ENCODE measurements around the gene CMPK2. TPM values are rescaled to one million over a fixed set of nuclear protein-coding genes. Genes with fewer than 3 reads are reported as not detected.

CMPK2 gene
- total RNA-seq, 4 donors from 2014 or later: 0.53 to 4.9 (median 1.7) TPM

DNA sequence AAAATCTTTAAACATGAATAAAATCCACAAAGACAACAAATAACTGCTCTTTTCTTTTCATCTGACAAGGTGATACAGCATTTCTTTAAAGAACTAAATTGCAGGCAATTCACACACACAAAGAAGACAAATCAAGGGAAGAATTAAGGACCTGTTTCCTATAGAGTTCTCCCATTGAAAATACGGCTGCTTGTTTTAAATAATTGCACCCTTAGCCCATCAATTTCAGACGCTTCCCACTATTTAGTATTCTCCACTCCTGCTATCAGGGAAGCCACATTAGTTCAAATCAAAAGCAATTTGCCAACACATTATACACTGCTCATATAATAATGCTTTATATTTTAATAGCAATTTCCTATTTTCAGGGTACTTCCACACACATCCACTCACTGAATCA lies 11.3 kb downstream of the CMPK2 start:
- Histone ChIP-seq H3K4me3 (no peak overlapping the region), H3K27me3 (no peaks in the 10 kb centered on the region), H3K27ac (no peak overlapping the region), H3K4me1 (peaks cover 0 to 10% (median 2%) of the 10 kb centered on the region in 3 donors), H3K9me3 (peaks cover 0 to 20% (median 7%) of the 10 kb centered on the region in 3 donors), H3K36me3 (peaks cover 0 to 46% (median 0%) of the 10 kb centered on the region in 3 donors)
- 90 to 93% methylated on average over 2 of the region's 2 CpGs for WGBS, 2 donors
- intact Hi-C loops (cut with DNase I): no loop called here
- DNase-seq: no peak
- no peak for TF ChIP-seq POLR2A (IDR thresholded peaks at IDR 0.05)
- TF ChIP-seq, protein P1, sequence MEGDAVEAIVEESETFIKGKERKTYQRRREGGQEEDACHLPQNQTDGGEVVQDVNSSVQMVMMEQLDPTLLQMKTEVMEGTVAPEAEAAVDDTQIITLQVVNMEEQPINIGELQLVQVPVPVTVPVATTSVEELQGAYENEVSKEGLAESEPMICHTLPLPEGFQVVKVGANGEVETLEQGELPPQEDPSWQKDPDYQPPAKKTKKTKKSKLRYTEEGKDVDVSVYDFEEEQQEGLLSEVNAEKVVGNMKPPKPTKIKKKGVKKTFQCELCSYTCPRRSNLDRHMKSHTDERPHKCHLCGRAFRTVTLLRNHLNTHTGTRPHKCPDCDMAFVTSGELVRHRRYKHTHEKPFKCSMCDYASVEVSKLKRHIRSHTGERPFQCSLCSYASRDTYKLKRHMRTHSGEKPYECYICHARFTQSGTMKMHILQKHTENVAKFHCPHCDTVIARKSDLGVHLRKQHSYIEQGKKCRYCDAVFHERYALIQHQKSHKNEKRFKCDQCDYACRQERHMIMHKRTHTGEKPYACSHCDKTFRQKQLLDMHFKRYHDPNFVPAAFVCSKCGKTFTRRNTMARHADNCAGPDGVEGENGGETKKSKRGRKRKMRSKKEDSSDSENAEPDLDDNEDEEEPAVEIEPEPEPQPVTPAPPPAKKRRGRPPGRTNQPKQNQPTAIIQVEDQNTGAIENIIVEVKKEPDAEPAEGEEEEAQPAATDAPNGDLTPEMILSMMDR (IDR thresholded peaks at IDR 0.05): no peak

DNA sequence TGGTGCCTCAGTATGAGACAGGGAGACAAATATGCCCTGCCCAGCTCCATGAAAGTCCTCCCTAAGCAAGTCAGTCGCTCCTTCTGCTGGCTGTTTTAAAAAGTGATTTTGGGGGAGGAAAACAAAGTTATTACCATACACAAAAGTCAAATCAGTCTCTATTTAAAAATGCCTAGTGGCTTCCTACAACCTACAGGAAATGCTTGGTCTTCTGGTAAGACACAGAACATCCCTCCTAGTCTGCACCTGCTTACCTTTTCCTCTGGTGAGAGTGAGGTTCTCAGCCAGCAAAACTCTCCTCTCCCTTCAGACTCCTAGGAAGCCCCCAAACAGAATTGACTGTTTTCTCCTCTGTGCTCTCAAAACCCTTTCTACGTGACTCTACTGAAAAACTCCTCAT lies 13.5 kb downstream of the CMPK2 start:
- no peak for DNase-seq
- 87% methylated on average over 2 of the region's 2 CpGs for WGBS, 2 donors
- no peak overlapping the region for H3K4me3 ChIP-seq
- no peak for TF ChIP-seq POLR2A (IDR thresholded peaks at IDR 0.05)
- TF ChIP-seq, protein P1 (IDR thresholded peaks at IDR 0.05): no peak
- no peak overlapping the region for H3K27ac ChIP-seq
- H3K27me3 ChIP-seq: no peaks in the 10 kb centered on the region
- H3K36me3 ChIP-seq: peaks cover 0 to 54% (median 0%) of the 10 kb centered on the region in 3 donors
- intact Hi-C loops (cut with DNase I): no loop called here
- H3K4me1 ChIP-seq: peaks cover 0 to 10% (median 2%) of the 10 kb centered on the region in 3 donors
- peaks cover 0 to 25% (median 18%) of the 10 kb centered on the region in 3 donors for H3K9me3 ChIP-seq

DNA sequence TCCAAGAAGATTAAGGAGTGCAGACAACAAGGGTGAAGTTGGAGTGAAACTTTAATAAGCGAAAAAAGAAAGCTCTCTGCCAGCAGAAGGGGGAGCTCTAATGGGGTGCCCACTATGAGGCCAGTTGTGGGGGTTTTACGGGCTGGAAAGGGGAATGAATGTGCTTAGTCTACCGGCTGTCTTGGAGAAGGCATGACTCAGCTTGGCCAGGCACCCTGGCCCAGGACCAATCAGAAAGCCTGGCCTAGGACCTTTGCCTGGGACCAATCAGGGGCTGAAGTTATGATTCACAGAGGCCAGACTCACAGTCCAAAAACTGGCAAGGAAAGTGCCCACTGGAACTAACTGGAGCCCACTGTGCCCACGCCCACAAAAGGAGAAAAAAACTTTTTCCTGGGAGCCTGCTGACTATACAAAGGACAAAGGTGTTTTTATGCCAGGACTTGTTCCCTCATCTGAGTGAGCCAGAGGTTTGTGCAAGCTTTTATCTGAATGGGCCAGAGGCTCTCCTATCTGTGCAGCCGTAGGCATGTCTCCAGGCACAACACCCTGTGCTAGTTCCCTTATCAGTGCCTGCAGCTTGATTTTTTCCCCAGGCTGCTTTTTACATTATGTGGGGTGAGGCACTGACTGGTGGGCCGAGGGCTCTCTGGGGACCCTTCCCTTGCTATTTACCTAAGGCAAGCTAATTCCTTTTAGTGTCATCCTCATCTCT lies 18.6 kb downstream of the CMPK2 start:
- H3K9me3 ChIP-seq: peaks cover 0 to 76% (median 68%) of the 10 kb centered on the region in 3 donors
- no peaks in the 10 kb centered on the region for H3K27me3 ChIP-seq
- no peak for TF ChIP-seq POLR2A (IDR thresholded peaks at IDR 0.05)
- TF ChIP-seq, protein P1 (IDR thresholded peaks at IDR 0.05): no peak
- H3K27ac ChIP-seq: no peak overlapping the region
- DNase-seq: no peak
- WGBS, 2 donors: 80 to 86% methylated on average over 6 of the region's 6 CpGs
- H3K4me3 ChIP-seq: no peak overlapping the region
- no peaks in the 10 kb centered on the region for H3K4me1 ChIP-seq
- H3K36me3 ChIP-seq: peaks cover 0 to 58% (median 0%) of the 10 kb centered on the region in 3 donors
- intact Hi-C loops (cut with DNase I): no loop called here

DNA sequence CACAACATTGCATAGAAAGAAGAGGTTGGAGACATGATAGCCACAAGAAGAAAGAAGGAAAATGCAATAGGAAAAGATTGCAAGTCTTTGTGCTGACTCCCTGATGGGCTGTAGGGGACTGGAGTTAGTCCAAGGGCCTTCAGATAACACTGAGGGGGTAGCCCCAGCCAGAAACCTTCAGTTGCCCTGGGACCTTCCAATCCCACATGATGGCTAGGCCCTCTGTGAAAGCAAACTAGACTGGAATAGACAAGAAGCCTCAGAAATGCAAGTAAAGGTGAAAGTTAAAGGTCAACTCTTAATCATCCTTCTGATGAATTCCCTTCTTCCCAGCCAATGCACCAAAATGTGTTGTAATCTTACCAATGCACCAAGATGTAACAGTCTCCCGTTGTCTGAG lies 19.2 kb downstream of the CMPK2 start:
- H3K36me3 ChIP-seq: peaks cover 0 to 53% (median 0%) of the 10 kb centered on the region in 3 donors

DNA sequence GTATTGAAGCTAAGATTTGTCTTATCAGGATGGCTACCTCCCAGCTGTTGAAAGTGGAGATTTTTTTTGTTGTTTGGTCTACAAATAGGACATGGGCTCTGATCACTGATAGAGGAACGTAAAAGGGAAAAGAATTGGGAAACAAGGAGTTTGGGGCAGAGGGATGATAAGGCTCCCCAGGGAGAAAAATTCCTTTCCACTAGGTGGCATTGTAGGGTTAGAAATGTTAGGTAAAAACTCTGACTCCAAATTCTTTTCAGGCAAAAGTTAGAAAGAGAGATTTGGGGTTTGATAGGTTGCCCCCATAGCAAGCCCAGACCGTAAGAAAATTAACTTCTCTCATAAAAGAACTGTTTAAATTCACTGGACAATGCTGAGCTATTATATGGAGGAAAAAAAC lies 19.8 kb downstream of the CMPK2 start:
- H3K36me3 ChIP-seq: peaks cover 0 to 46% (median 0%) of the 10 kb centered on the region in 3 donors
- WGBS, 2 donors: 81 to 90% methylated on average over 2 of the region's 2 CpGs

More for the DNA sequence above, 19.2 kb downstream of the CMPK2 start:
- Histone ChIP-seq H3K27ac (no peak overlapping the region), H3K4me1 (no peaks in the 10 kb centered on the region), H3K27me3 (no peaks in the 10 kb centered on the region), H3K4me3 (no peak overlapping the region), H3K9me3 (peaks cover 0 to 81% (median 68%) of the 10 kb centered on the region in 3 donors)
- WGBS, 2 donors: 70 to 78% methylated on average over 1 of the region's 1 CpG
- DNase-seq: no peak
- intact Hi-C loops (cut with DNase I): no loop called here
- no peak for TF ChIP-seq POLR2A (IDR thresholded peaks at IDR 0.05)

More for the DNA sequence above, 19.8 kb downstream of the CMPK2 start:
- intact Hi-C loops (cut with DNase I): no loop called here
- peaks cover 0 to 88% (median 69%) of the 10 kb centered on the region in 3 donors for H3K9me3 ChIP-seq
- H3K27me3 ChIP-seq: no peaks in the 10 kb centered on the region
- H3K27ac ChIP-seq: no peak overlapping the region
- H3K4me1 ChIP-seq: no peaks in the 10 kb centered on the region
- no peak for TF ChIP-seq POLR2A (IDR thresholded peaks at IDR 0.05)
- TF ChIP-seq, protein P1 (IDR thresholded peaks at IDR 0.05): peak in 1 of 6 experiments; percentile 42
- no peak overlapping the region for H3K4me3 ChIP-seq
- DNase-seq: no peak
